Activated T-cell treated with anti-CD3 and anti-CD28 coated beads, Interleukin-2, amount 50 U/mL, for 72 hours (primary cell): ENCODE measurements around the gene KLRK1. TPM values are rescaled to one million over a fixed set of nuclear protein-coding genes. Genes with fewer than 3 reads are reported as not detected.
"Not testable (repeated sequence)": the region's sequence is repeated elsewhere in the genome, so short reads cannot be mapped to it uniquely, and the experiment has no call there.

ENCODE experiments used
- ATAC-seq, 2 donors: fragments of 150-1000 bp; cut with Tn5 transposase; replicated peaks in 1 of 2; 2 replicates each; pipeline ENCODE4 v1.10.0; 2021; ENCODE audit warnings: moderate library complexity in 2 of 2, mild to moderate bottlenecking in 1 of 2
- DNase-seq, 2 donors: peaks; one replicate each; pipeline ENCODE4 v3.0.0; 2021 to 2022; ENCODE audit warnings: mixed read lengths in 1 of 2
- H3K27ac Mint-ChIP-seq: one replicate; pipeline ENCODE4 v1.8.0; 2022; ENCODE audit warnings: mild to moderate bottlenecking, moderate library complexity, mixed read lengths
- H3K27me3 Mint-ChIP-seq: one replicate; pipeline ENCODE4 v1.8.0; 2022; ENCODE audit warnings: low read depth, mixed read lengths
- H3K36me3 Mint-ChIP-seq, 2 donors: one replicate each; pipeline ENCODE4 v1.8.0; 2022; ENCODE audit warnings: mixed read lengths in 2 of 2, mild to moderate bottlenecking in 1 of 2; ENCODE audit not compliant: insufficient read depth in 2 of 2
- H3K4me1 Mint-ChIP-seq: one replicate; pipeline ENCODE4 v1.8.0; 2022; ENCODE audit warnings: low read depth, mixed read lengths
- H3K4me3 Mint-ChIP-seq, 2 donors: one replicate each; pipeline ENCODE4 v1.8.0; 2022; ENCODE audit warnings: mild to moderate bottlenecking in 2 of 2, mixed read lengths in 2 of 2, moderate library complexity in 2 of 2
- H3K9me3 Mint-ChIP-seq, 2 donors: one replicate each; pipeline ENCODE4 v1.8.0; 2022; ENCODE audit warnings: mixed read lengths in 2 of 2
- total RNA-seq, 2 donors: library from RNA; stranded (reverse); gene quantifications; one replicate each; pipeline ENCODE4 v1.2.3, GENCODE V29; 2022

The KLRK1 gene
- total RNA-seq, 2 donors from 2014 or later, result 18.9 to 23.6 TPM

GRCh38 chr12:10351457-10351856 lies 38.4 kb downstream of the KLRK1 start:
- not testable (repeated sequence) for ATAC-seq, H3K4me3 Mint-ChIP-seq, H3K27ac Mint-ChIP-seq, DNase-seq, H3K4me1 Mint-ChIP-seq
- H3K27me3 Mint-ChIP-seq, result peaks cover 28% of the 10 kb centered on the region
- peaks cover 5 to 10% of the 10 kb centered on the region in 2 donors for H3K9me3 Mint-ChIP-seq
- peaks cover 11 to 21% of the 10 kb centered on the region in 2 donors for H3K36me3 Mint-ChIP-seq

- DNase-seq (no peak), ATAC-seq (no peak)
- Mint-ChIP-seq H3K4me1 (peaks cover 6% of the 10 kb centered on the region), H3K27me3 (peaks cover 14% of the 10 kb centered on the region), H3K9me3 (peaks cover 6 to 7% of the 10 kb centered on the region in 2 donors), H3K4me3 (no peak overlapping the region), H3K27ac (no peak overlapping the region), H3K36me3 (peaks cover 4 to 9% of the 10 kb centered on the region in 2 donors)
Observed at GRCh38 chr12:10341892-10342509, 47.8 kb downstream of the KLRK1 start.

- not testable (repeated sequence) for H3K27ac Mint-ChIP-seq, DNase-seq, ATAC-seq, H3K36me3 Mint-ChIP-seq, H3K4me1 Mint-ChIP-seq, H3K4me3 Mint-ChIP-seq, H3K9me3 Mint-ChIP-seq
- peaks cover 20% of the 10 kb centered on the region for H3K27me3 Mint-ChIP-seq
Observed at GRCh38 chr12:10340946-10341345, 48.9 kb downstream of the KLRK1 start.

- H3K27ac Mint-ChIP-seq, result no peak overlapping the region
Observed at GRCh38 chr12:10339053-10339840, 50.6 kb downstream of the KLRK1 start.

GRCh38 chr12:10338470-10338869 lies 51.4 kb downstream of the KLRK1 start:
- not testable (repeated sequence) for H3K9me3 Mint-ChIP-seq, H3K4me3 Mint-ChIP-seq

More at GRCh38 chr12:10339053-10339840, 50.6 kb downstream of the KLRK1 start:
- ATAC-seq, result no peak
- peaks cover 6 to 7% of the 10 kb centered on the region in 2 donors for H3K9me3 Mint-ChIP-seq
- H3K4me3 Mint-ChIP-seq, result no peak overlapping the region
- peaks cover 20% of the 10 kb centered on the region for H3K27me3 Mint-ChIP-seq
- H3K36me3 Mint-ChIP-seq, result peaks cover 4 to 9% of the 10 kb centered on the region in 2 donors
- no peak for DNase-seq
- H3K4me1 Mint-ChIP-seq, result peaks cover 6% of the 10 kb centered on the region

GRCh38 chr12:10336196-10336595 lies 53.6 kb downstream of the KLRK1 start:
- H3K36me3 Mint-ChIP-seq, ATAC-seq, H3K27me3 Mint-ChIP-seq, DNase-seq, H3K27ac Mint-ChIP-seq, H3K9me3 Mint-ChIP-seq, H3K4me1 Mint-ChIP-seq, H3K4me3 Mint-ChIP-seq: not testable (repeated sequence)

More at GRCh38 chr12:10338470-10338869, 51.4 kb downstream of the KLRK1 start:
- not testable (repeated sequence) for DNase-seq, ATAC-seq, H3K4me1 Mint-ChIP-seq, H3K27ac Mint-ChIP-seq, H3K36me3 Mint-ChIP-seq
- H3K27me3 Mint-ChIP-seq, result peaks cover 20% of the 10 kb centered on the region

- ATAC-seq (no peak), DNase-seq (no peak)
- Mint-ChIP-seq H3K27ac (peak overlapping the region; percentile 13), H3K4me1 (peaks cover 22% of the 10 kb centered on the region), H3K36me3 (peaks cover 16 to 24% of the 10 kb centered on the region in 2 donors), H3K4me3 (no peak overlapping the region), H3K9me3 (peaks cover 4 to 8% of the 10 kb centered on the region in 2 donors), H3K27me3 (peaks cover 5% of the 10 kb centered on the region)
Observed at GRCh38 chr12:10331642-10332239, 58.1 kb downstream of the KLRK1 start.

- ATAC-seq (peak; percentile 29 to 45), DNase-seq (peak in 1 of 2 donors; percentile 4)
- H3K4me1 Mint-ChIP-seq, result peaks cover 22% of the 10 kb centered on the region
- H3K27me3 Mint-ChIP-seq, result peaks cover 10% of the 10 kb centered on the region
- not testable (repeated sequence) for H3K9me3 Mint-ChIP-seq, H3K4me3 Mint-ChIP-seq, H3K27ac Mint-ChIP-seq
- H3K36me3 Mint-ChIP-seq, result peaks cover 22 to 37% of the 10 kb centered on the region in 2 donors
Observed at GRCh38 chr12:10328691-10329090, 61.1 kb downstream of the KLRK1 start.

Other genes starting within 250 kb of the KLRK1 start
- not detected for gene OLR1, start 217.9 kb downstream of the KLRK1 start, total RNA-seq
- gene TMEM52B, start 211.0 kb downstream of the KLRK1 start, total RNA-seq, result not detected
- 10 to 100 TPM; 15.8 to 20.3 TPM for gene GABARAPL1, start 177.2 kb downstream of the KLRK1 start, total RNA-seq
- gene KLRD1, start 82.2 kb downstream of the KLRK1 start, total RNA-seq, result 1 to 10 TPM; 2.0 to 6.6 TPM
- 1 to 10 TPM; 6.1 to 7.1 TPM for gene KLRC4, start 19.7 kb upstream of the KLRK1 start, total RNA-seq
- gene KLRC3, start 30.6 kb upstream of the KLRK1 start, total RNA-seq, result 1 to 10 TPM; 2.5 to 2.8 TPM
- gene KLRC2, start 46.0 kb upstream of the KLRK1 start, total RNA-seq, result 1 to 10 TPM; 1.4 to 1.9 TPM
- gene KLRC1, start 63.3 kb upstream of the KLRK1 start, total RNA-seq, result 1 to 10 TPM; 3.1 to 9.0 TPM
- 1 to 10 TPM in 1 of 2 donors, under 1 TPM in 1; 0.63 to 1.2 TPM for gene EIF2S3B, start 115.8 kb upstream of the KLRK1 start, total RNA-seq
- 10 to 100 TPM; 42.7 to 52.5 TPM for gene MAGOHB, start 223.6 kb upstream of the KLRK1 start, total RNA-seq